Thyroid gland (tissue), 4 donors: ENCODE measurements around the gene UBA52.

Experiments
- CTCF ChIP-seq, 6 experiments: fragments of 200-600 bp in 3 of 6; fragments of 450-650 bp in 3 of 6; sonication (generic) in 3 of 6; IDR thresholded peaks; one replicate each; pipeline ENCODE4 v1.5.1; 2016 to 2019; ENCODE audit warnings: antibody characterized with exemption in 6 of 6, mild to moderate bottlenecking in 2 of 6, inconsistent platforms in 1 of 6, moderate library complexity in 1 of 6
- POLR2A ChIP-seq, 2 donors: fragments of 450-650 bp; IDR thresholded peaks; one replicate each; pipeline ENCODE4 v1.6.1; 2017; ENCODE audit warnings: antibody characterized with exemption in 2 of 2, mild to moderate bottlenecking in 2 of 2, moderate library complexity in 1 of 2

GRCh38 chr19:18531485-18531884, 40.2 kb upstream of the UBA52 start:
- TF ChIP-seq POLR2A (IDR thresholded peaks at IDR 0.05) (no peak), CTCF (IDR thresholded peaks at IDR 0.05) (no peak)
